Measurements from ENCODE around the gene PRIM2.
"Not testable (repeated sequence)": the region's sequence is repeated elsewhere in the genome, so short reads cannot be mapped to it uniquely, and the experiment has no call there.

GRCh38 chr6:57310095-57310816, 7.2 kb upstream of the PRIM2 start:
- not testable (repeated sequence) for TF ChIP-seq CTCF, EZH2phosphoT487 (IDR thresholded peaks at IDR 0.05; ENCODE audit: low read length)
